CD8-positive, alpha-beta memory T cell (primary cell): Measurements from ENCODE around the gene RBM15. TPM values are rescaled to one million over a fixed set of nuclear protein-coding genes. Genes with fewer than 3 reads are reported as not detected.

Source experiments
- CTCF ChIA-PET: fragments of 350-600 bp; sonication (Branson Sonifier 250); formaldehyde crosslinking; loops from one replicate; lab custom pipeline; 2021; ENCODE audit warnings: antibody characterized with exemption; lab: Charles Lee
- POLR2A ChIA-PET: fragments of 350-600 bp; sonication (Branson Sonifier 250); formaldehyde crosslinking; loops from one replicate; lab custom pipeline; 2021; ENCODE audit warnings: antibody characterized with exemption; lab: Charles Lee
- DNase-seq, 5 donors: peaks; one replicate each; pipeline versions ENCODE4 v3.0.0 to v3.0.0-alpha.2; 2020 to 2022; ENCODE audit warnings: mixed read lengths in 1 of 5
- H3K27ac ChIP-seq: one replicate; pipeline ENCODE4 v1.7.0; 2013; ENCODE audit warnings: low read depth, mild to moderate bottlenecking, low read length, moderate library complexity
- H3K27me3 ChIP-seq: 2 replicates; pipeline ENCODE4 v1.7.0; 2013; ENCODE audit warnings: low read length, mild to moderate bottlenecking; ENCODE audit not compliant: insufficient read depth, poor library complexity, severe bottlenecking
- H3K36me3 ChIP-seq: 2 replicates; pipeline ENCODE4 v1.7.0; 2013; ENCODE audit warnings: mild to moderate bottlenecking, low read length, moderate library complexity; ENCODE audit not compliant: insufficient read depth
- H3K4me1 ChIP-seq: 2 replicates; pipeline ENCODE4 v1.7.0; 2013; ENCODE audit warnings: mild to moderate bottlenecking, low read length, moderate library complexity; ENCODE audit not compliant: insufficient read depth
- H3K4me3 ChIP-seq: 2 replicates; pipeline ENCODE4 v1.7.0; 2013; ENCODE audit warnings: mild to moderate bottlenecking, low read length
- H3K9me3 ChIP-seq: 2 replicates; pipeline ENCODE4 v1.7.0; 2013; ENCODE audit warnings: mild to moderate bottlenecking, low read length
- H3K27ac Mint-ChIP-seq, 8 donors: one replicate each; pipeline ENCODE4 v1.8.0; 2020 to 2021; ENCODE audit warnings: mixed read lengths in 8 of 8, mild to moderate bottlenecking in 6 of 8, inconsistent platforms in 3 of 8, moderate library complexity in 3 of 8
- H3K27me3 Mint-ChIP-seq, 2 donors: one replicate each; pipeline ENCODE4 v1.8.0; 2020 to 2021; ENCODE audit warnings: mixed read lengths in 2 of 2, mild to moderate bottlenecking in 1 of 2, moderate library complexity in 1 of 2
- H3K36me3 Mint-ChIP-seq, 3 donors: one replicate each; pipeline ENCODE4 v1.8.0; 2020 to 2021; ENCODE audit warnings: mixed read lengths in 3 of 3, inconsistent platforms in 1 of 3, mild to moderate bottlenecking in 1 of 3
- H3K4me1 Mint-ChIP-seq, 3 donors: one replicate each; pipeline ENCODE4 v1.8.0; 2020 to 2021; ENCODE audit warnings: mixed read lengths in 3 of 3, inconsistent platforms in 1 of 3, mild to moderate bottlenecking in 1 of 3
- H3K4me3 Mint-ChIP-seq, 7 donors: one replicate each; pipeline ENCODE4 v1.8.0; 2020 to 2021; ENCODE audit warnings: mixed read lengths in 7 of 7, mild to moderate bottlenecking in 6 of 7, moderate library complexity in 4 of 7, inconsistent platforms in 2 of 7
- H3K9me3 Mint-ChIP-seq, 5 donors: one replicate each; pipeline ENCODE4 v1.8.0; 2020 to 2022; ENCODE audit warnings: mixed read lengths in 5 of 5, mild to moderate bottlenecking in 3 of 5, moderate library complexity in 2 of 5, inconsistent platforms in 1 of 5
- polyA plus RNA-seq: library from polyadenylated mRNA; unstranded; fragments of 300-500 nt; fragmentation: Illumina TruSeq; gene quantifications from one replicate; pipeline ENCODE4 v1.2.3, GENCODE V29; 2021
- total RNA-seq, 2 experiments: library from RNA; stranded (reverse); gene quantifications; one replicate each; pipeline ENCODE4 v1.2.3, GENCODE V29; 2021

Gene RBM15
- total and polyA plus RNA-seq, 3 experiments from 2014 or later: 10.7 to 54.0 (median 53.9) TPM

- Mint-ChIP-seq H3K4me3 (peak overlapping the region; percentile 14 to 72 (median 34)), H3K36me3 (peaks cover 9 to 37% (median 12%) of the 10 kb centered on the region in 3 donors), H3K27ac (peak overlapping the region in 7 of 8 donors; percentile 2 to 80 (median 37)), H3K27me3 (no peaks in the 10 kb centered on the region), H3K9me3 (no peaks in the 10 kb centered on the region), H3K4me1 (peaks cover 91 to 100% (median 97%) of the 10 kb centered on the region in 3 donors)
- Histone ChIP-seq H3K27ac (no peak overlapping the region), H3K27me3 (no peaks in the 10 kb centered on the region), H3K4me3 (no peak overlapping the region), H3K4me1 (peaks cover 80% of the 10 kb centered on the region), H3K9me3 (no peaks in the 10 kb centered on the region), H3K36me3 (peaks cover 4% of the 10 kb centered on the region)
- ChIA-PET CTCF (interaction anchor here (2.3 kb wide), 1 partner anchor 138 kb away, joined by 7 read pairs; no protein-coding TSS in a partner anchor), POLR2A (no interaction called here)
- DNase-seq: no peak
Measured at GRCh38 chr1:110345480-110345879, 6.3 kb downstream of the RBM15 start.

- Mint-ChIP-seq H3K36me3 (peaks cover 9 to 37% (median 12%) of the 10 kb centered on the region in 3 donors), H3K9me3 (no peaks in the 10 kb centered on the region), H3K27ac (peak overlapping the region in 4 of 8 donors; percentile 52 to 82 (median 58)), H3K4me3 (peak overlapping the region in 5 of 7 donors; percentile 4 to 47 (median 15)), H3K27me3 (no peaks in the 10 kb centered on the region), H3K4me1 (peaks cover 91 to 100% (median 97%) of the 10 kb centered on the region in 3 donors)
- no peak for DNase-seq
- Histone ChIP-seq H3K27ac (no peak overlapping the region), H3K36me3 (peaks cover 4% of the 10 kb centered on the region), H3K9me3 (no peaks in the 10 kb centered on the region), H3K27me3 (no peaks in the 10 kb centered on the region), H3K4me1 (peaks cover 76% of the 10 kb centered on the region), H3K4me3 (no peak overlapping the region)
- ChIA-PET CTCF (interaction anchor here (0.6 to 2.3 kb wide), 2 partner anchors 53 to 139 kb away, joined by 3 to 7 read pairs; no protein-coding TSS in a partner anchor), POLR2A (no interaction called here)
Measured at GRCh38 chr1:110346690-110347089, 7.5 kb downstream of the RBM15 start.

GRCh38 chr1:110347182-110347893, 8.2 kb downstream of the RBM15 start:
- H3K36me3 Mint-ChIP-seq: peaks cover 9 to 37% (median 9%) of the 10 kb centered on the region in 3 donors
- peak overlapping the region in 5 of 7 donors; percentile 4 to 51 (median 47) for H3K4me3 Mint-ChIP-seq
- ChIA-PET CTCF (interaction anchor here (0.6 to 2.3 kb wide), 3 partner anchors 8 to 140 kb away, joined by 3 to 7 read pairs (median 6); partner anchors contain the start of gene RBM15), POLR2A (interaction anchor here (2.2 kb wide), 1 partner anchor 8 kb away, joined by 9 read pairs; the partner anchor contains the start of gene RBM15)
- Histone ChIP-seq H3K27ac (no peak overlapping the region), H3K4me1 (peaks cover 70% of the 10 kb centered on the region), H3K27me3 (no peaks in the 10 kb centered on the region), H3K4me3 (no peak overlapping the region), H3K36me3 (peaks cover 4% of the 10 kb centered on the region), H3K9me3 (no peaks in the 10 kb centered on the region)
- DNase-seq: no peak
- no peaks in the 10 kb centered on the region for H3K27me3 Mint-ChIP-seq
- H3K4me1 Mint-ChIP-seq: peaks cover 88 to 98% (median 95%) of the 10 kb centered on the region in 3 donors
- H3K9me3 Mint-ChIP-seq: no peaks in the 10 kb centered on the region
- peak overlapping the region in 4 of 8 donors; percentile 9 to 82 (median 26) for H3K27ac Mint-ChIP-seq

- Histone ChIP-seq H3K36me3 (no peaks in the 10 kb centered on the region), H3K4me3 (no peak overlapping the region), H3K9me3 (no peaks in the 10 kb centered on the region), H3K4me1 (peaks cover 63% of the 10 kb centered on the region), H3K27me3 (no peaks in the 10 kb centered on the region), H3K27ac (no peak overlapping the region)
- ChIA-PET POLR2A (interaction anchor here (2.2 kb wide), 1 partner anchor 9 kb away, joined by 9 read pairs; the partner anchor contains the start of gene RBM15), CTCF (interaction anchor here (1.9 to 2.3 kb wide), 2 partner anchors 8 to 10 kb away, joined by 6 to 11 read pairs; partner anchors contain the start of gene RBM15)
- Mint-ChIP-seq H3K9me3 (no peaks in the 10 kb centered on the region), H3K27ac (peak overlapping the region in 1 of 8 donors; percentile 27), H3K4me1 (peaks cover 82 to 91% (median 91%) of the 10 kb centered on the region in 3 donors), H3K36me3 (peaks cover 9 to 37% (median 9%) of the 10 kb centered on the region in 3 donors), H3K27me3 (no peaks in the 10 kb centered on the region), H3K4me3 (peak overlapping the region in 3 of 7 donors; percentile 16 to 34 (median 24))
- no peak for DNase-seq
Measured at GRCh38 chr1:110348050-110348449, 8.9 kb downstream of the RBM15 start.

- H3K36me3 Mint-ChIP-seq: peaks cover 6 to 42% (median 6%) of the 10 kb centered on the region in 3 donors
Measured at GRCh38 chr1:110348771-110349170, 9.6 kb downstream of the RBM15 start.

GRCh38 chr1:110350360-110350759, 11.2 kb downstream of the RBM15 start:
- Histone ChIP-seq H3K4me3 (no peak overlapping the region), H3K27me3 (no peaks in the 10 kb centered on the region), H3K4me1 (peaks cover 41% of the 10 kb centered on the region), H3K27ac (no peak overlapping the region), H3K36me3 (no peaks in the 10 kb centered on the region), H3K9me3 (no peaks in the 10 kb centered on the region)
- DNase-seq: no peak
- Mint-ChIP-seq H3K36me3 (peaks cover 6 to 40% (median 6%) of the 10 kb centered on the region in 3 donors), H3K4me3 (peak overlapping the region in 3 of 7 donors; percentile 6 to 37 (median 24)), H3K9me3 (no peaks in the 10 kb centered on the region), H3K27ac (peak overlapping the region in 2 of 8 donors; percentile 3 to 58), H3K27me3 (no peaks in the 10 kb centered on the region), H3K4me1 (peaks cover 67 to 82% (median 80%) of the 10 kb centered on the region in 3 donors)
- POLR2A ChIA-PET: no interaction called here
- CTCF ChIA-PET: interaction anchor here (1.3 kb wide), 1 partner anchor 12 kb away, joined by 3 read pairs; no protein-coding TSS in a partner anchor

More at GRCh38 chr1:110348771-110349170, 9.6 kb downstream of the RBM15 start:
- Histone ChIP-seq H3K27ac (no peak overlapping the region), H3K27me3 (no peaks in the 10 kb centered on the region), H3K4me3 (no peak overlapping the region), H3K36me3 (no peaks in the 10 kb centered on the region), H3K9me3 (no peaks in the 10 kb centered on the region), H3K4me1 (peaks cover 57% of the 10 kb centered on the region)
- Mint-ChIP-seq H3K27ac (peak overlapping the region in 2 of 8 donors; percentile 24 to 27), H3K4me1 (peaks cover 78 to 91% (median 90%) of the 10 kb centered on the region in 3 donors), H3K4me3 (peak overlapping the region in 3 of 7 donors; percentile 6 to 43 (median 12)), H3K9me3 (no peaks in the 10 kb centered on the region), H3K27me3 (no peaks in the 10 kb centered on the region)
- CTCF ChIA-PET: interaction anchor here (1.9 to 2.3 kb wide), 2 partner anchors 9 to 11 kb away, joined by 6 to 11 read pairs; partner anchors contain the start of gene RBM15
- POLR2A ChIA-PET: interaction anchor here (2.2 kb wide), 1 partner anchor 10 kb away, joined by 9 read pairs; the partner anchor contains the start of gene RBM15
- DNase-seq: no peak

- Mint-ChIP-seq H3K27ac (peak overlapping the region in 2 of 8 donors; percentile 61 to 82), H3K36me3 (peaks cover 7 to 25% (median 9%) of the 10 kb centered on the region in 3 donors), H3K9me3 (no peaks in the 10 kb centered on the region), H3K4me1 (peaks cover 37 to 58% (median 48%) of the 10 kb centered on the region in 3 donors), H3K27me3 (no peaks in the 10 kb centered on the region), H3K4me3 (no peak overlapping the region)
- Histone ChIP-seq H3K4me1 (peaks cover 10% of the 10 kb centered on the region), H3K27me3 (no peaks in the 10 kb centered on the region), H3K9me3 (no peaks in the 10 kb centered on the region), H3K36me3 (no peaks in the 10 kb centered on the region), H3K4me3 (no peak overlapping the region), H3K27ac (no peak overlapping the region)
- ChIA-PET CTCF (interaction anchor here (1.3 kb wide), 1 partner anchor 17 kb away, joined by 3 read pairs; the partner anchor contains the start of gene RBM15), POLR2A (no interaction called here)
- no peak for DNase-seq
Measured at GRCh38 chr1:110355321-110355720, 16.1 kb downstream of the RBM15 start.
